HG02870 (cell line): ENCODE measurements around the gene GYPA.
"Not testable (repeated sequence)": the region's sequence is repeated elsewhere in the genome, so short reads cannot be mapped to it uniquely, and the experiment has no call there.

ENCODE experiments used
- ATAC-seq: cut with Tn5 transposase; IDR thresholded peaks from one replicate; pipeline ENCODE4 v1.9.1; 2021; ENCODE audit warnings: mild to moderate bottlenecking, moderate library complexity; ENCODE audit not compliant: unreplicated experiment

GYPA gene

GRCh38 chr4:144140594-144141295 lies at the start of gene GYPA:
Gene GYPA, minus strand, starts transcription at chr4:144140718. Its CDS starts 83 bp downstream, at chr4:144140635.
- ATAC-seq = not testable (repeated sequence)

GRCh38 chr4:144190009-144190408 lies 49.5 kb upstream of the GYPA start:
- no peak for ATAC-seq

- no peak for ATAC-seq
Observed at GRCh38 chr4:144189121-144189520, 48.6 kb upstream of the GYPA start.

- ATAC-seq = no peak
Observed at GRCh38 chr4:144185086-144185485, 44.6 kb upstream of the GYPA start.

- no peak for ATAC-seq
Observed at GRCh38 chr4:144183165-144183564, 42.6 kb upstream of the GYPA start.

GRCh38 chr4:144181391-144181790 lies 40.9 kb upstream of the GYPA start:
- no peak for ATAC-seq

GRCh38 chr4:144179152-144179739 lies 38.7 kb upstream of the GYPA start:
- no peak for ATAC-seq

- no peak for ATAC-seq
Observed at GRCh38 chr4:144178414-144178813, 37.9 kb upstream of the GYPA start.

- no peak for ATAC-seq
Observed at GRCh38 chr4:144176476-144176875, 36.0 kb upstream of the GYPA start.

GRCh38 chr4:144174401-144175067 lies 34.0 kb upstream of the GYPA start:
- peak; percentile 78 for ATAC-seq

- ATAC-seq = no peak
Observed at GRCh38 chr4:144171697-144172096, 31.2 kb upstream of the GYPA start.

- ATAC-seq = no peak
Observed at GRCh38 chr4:144169211-144169610, 28.7 kb upstream of the GYPA start.

- no peak for ATAC-seq
Observed at GRCh38 chr4:144154044-144154443, 13.5 kb upstream of the GYPA start.

GRCh38 chr4:144142690-144143326 lies 2.3 kb upstream of the GYPA start:
- peak; percentile 71 for ATAC-seq

- no peak for ATAC-seq
Observed at GRCh38 chr4:144141493-144141892, 975 bp upstream of the GYPA start.

GRCh38 chr4:144139991-144140390 lies 527 bp downstream of the GYPA start:
- not testable (repeated sequence) for ATAC-seq

- ATAC-seq = not testable (repeated sequence)
Observed at GRCh38 chr4:144139547-144139946, 971 bp downstream of the GYPA start.

GRCh38 chr4:144138239-144138638 lies 2.3 kb downstream of the GYPA start:
- not testable (repeated sequence) for ATAC-seq

GRCh38 chr4:144137137-144137931 lies 3.2 kb downstream of the GYPA start:
- not testable (repeated sequence) for ATAC-seq

- ATAC-seq = not testable (repeated sequence)
Observed at GRCh38 chr4:144136189-144136588, 4.3 kb downstream of the GYPA start.

- ATAC-seq = not testable (repeated sequence)
Observed at GRCh38 chr4:144130167-144130566, 10.4 kb downstream of the GYPA start.
